Left renal cortex interstitium (tissue), 4 donors: Measurements from ENCODE around the gene TTC23L. TPM values are rescaled to one million over a fixed set of nuclear protein-coding genes. Genes with fewer than 3 reads are reported as not detected.

ENCODE experiments used
- DNase-seq, 4 donors: peaks; one replicate each; pipeline ENCODE4 v3.0.0-alpha.2; 2013; ENCODE audit warnings: low read depth in 4 of 4, low spot score in 2 of 4, missing footprints in 1 of 4
- polyA plus RNA-seq, 4 donors: library from polyadenylated mRNA; unstranded; fragments of 120-200 nt; gene quantifications; one replicate each; pipeline ENCODE4 v1.2.1, GENCODE V29; 2013; ENCODE audit not compliant: insufficient read length in 4 of 4

The TTC23L gene
- polyA plus RNA-seq, 4 donors, result 3.2 to 4.5 (median 3.8) TPM

DNA sequence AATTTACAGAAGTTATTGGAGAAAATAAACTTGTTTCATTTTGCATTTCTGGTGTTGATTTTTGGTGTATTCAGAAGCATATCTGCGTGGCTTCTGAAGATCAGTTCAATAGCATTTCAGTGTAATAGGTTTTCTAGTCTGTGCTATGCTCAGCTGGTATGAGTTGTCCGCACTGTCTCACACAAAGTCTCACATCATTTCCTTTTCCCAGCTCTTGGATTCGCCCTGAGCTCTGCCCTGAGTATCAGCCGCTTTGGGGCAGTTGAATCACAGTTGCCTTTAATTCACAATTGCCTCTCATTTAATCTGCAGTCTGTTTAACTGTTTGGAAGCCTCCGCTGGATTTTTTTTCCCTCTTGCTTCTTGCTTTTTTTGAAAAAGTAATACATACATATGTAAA is 6.4 kb upstream of the TTC23L start:
- DNase-seq, result no peak

DNA sequence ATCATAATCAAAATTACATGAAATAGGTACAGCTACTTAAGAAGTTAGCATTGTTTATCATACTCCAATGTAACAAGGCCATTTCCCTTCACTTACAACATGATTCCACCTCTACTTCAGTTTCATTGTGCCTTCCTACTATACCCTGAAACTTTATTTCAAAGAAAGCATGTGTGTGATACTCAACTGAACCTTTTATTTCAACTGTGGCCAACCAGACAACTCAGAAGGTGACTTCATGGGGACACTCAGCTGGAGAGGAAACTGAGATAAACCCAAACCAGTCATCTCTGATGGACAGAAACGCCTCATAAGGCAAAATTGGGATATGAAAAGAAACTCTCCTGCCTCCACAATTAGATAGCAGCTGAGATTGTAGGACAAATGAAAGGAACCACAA is 5.9 kb upstream of the TTC23L start:
- DNase-seq, result no peak

DNA sequence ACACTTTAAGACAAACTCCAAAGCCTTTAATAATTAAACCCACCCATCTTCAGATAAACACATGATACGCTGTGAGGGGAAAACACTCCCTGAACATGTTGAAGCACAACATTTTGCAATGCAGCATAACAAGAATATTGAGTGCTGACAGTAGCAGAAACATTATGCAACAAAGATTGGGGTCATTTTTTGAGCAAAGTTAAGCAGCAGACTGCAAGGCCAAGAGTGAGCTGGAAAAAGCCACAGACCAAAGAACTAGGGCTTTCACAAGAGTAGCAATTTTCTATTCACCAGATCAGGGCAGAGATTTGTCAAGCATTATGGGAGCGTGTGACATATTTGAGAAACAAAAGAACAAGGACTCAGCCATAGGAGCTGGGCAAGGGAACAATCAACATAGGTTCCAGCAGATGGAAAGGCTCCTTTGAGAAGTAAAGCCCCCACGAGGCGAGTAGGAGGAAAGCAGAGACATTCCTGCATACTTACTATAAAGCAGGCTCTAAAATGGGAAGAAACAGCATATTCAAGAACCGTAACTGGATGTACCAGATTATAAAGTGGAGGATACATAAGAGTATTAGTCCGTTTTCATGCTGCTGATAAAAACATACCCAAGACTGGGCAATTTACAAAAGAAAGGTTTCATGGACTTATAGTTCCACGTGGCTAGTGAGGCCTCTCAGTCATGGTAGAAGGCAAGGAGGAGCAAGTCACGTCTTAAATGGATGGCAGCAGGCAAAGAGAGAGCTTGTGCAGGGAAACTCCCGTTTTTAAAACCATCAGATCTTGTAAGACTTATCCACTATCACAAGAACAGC is 4.8 kb upstream of the TTC23L start:
- no peak for DNase-seq

DNA sequence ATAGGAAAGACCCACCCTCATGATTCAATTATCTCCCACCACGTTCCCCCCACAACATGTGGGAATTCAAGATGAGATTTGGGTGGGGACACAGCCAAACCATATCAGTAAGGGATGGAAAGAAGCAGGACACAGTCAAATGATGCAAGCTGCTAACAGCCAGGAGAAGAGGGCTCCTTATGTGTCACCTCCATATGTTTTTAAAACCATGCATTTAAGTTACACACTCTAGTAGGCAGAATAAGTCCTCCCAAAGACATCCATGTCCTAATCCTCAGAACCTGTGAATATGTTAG is 4.2 kb upstream of the TTC23L start:
- DNase-seq, result no peak

DNA sequence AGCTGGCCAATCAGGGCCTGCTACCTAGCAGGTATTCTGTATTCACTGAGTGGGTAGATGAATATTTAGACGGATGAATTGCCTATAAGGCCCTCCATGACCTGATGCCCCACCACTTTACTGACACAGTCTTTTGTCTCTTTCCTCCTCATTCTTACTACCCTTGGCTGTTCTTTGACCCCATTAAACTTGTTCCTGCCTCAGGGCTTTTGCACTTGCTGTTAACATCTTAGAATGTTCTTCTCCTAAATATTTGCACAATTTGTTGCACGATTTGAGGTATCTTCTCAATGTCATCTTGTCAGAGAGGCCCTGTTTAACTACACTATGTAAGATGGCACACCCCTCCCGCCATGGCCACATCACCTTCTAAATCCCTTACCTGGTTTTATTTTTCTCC is 3.3 kb upstream of the TTC23L start:
- no peak for DNase-seq

DNA sequence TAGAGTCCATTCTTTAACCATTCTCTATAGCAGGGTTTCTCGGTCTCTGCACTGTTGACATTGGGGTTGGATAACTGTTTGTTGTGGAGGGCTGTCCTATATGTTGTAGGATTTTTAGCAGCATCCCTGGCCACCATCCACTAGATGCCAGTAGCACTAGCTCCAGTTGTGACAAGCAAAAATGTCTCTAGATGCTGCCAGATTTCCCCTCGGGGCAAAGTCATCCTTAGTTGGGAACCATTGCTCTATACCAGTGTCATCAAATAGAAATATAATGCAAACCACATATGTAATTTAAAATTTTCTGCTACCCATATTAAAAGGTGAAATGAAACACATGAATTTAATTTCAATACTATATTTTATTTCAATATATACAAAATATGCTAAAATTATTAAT is 2.9 kb downstream of the TTC23L start:
- no peak for DNase-seq

DNA sequence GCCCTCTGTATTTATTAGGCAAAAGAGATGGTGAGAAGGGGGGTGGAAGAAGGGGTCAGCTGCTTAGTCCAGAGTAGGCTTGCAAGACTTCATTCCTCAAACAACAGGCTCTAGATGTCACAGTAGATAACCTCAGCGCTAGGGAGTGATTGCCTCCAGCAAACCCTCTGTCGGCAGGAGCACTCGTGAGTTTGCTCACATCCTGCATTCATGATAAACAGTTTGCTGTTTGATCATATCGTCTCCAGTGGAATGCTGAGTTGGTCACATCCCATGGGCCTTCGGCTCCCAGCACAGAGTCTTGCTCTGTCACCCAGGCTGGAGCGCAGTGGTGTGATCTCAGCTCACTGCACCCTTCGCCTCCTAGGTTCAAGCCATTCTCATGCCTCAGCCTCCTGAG is 3.6 kb downstream of the TTC23L start:
- no peak for DNase-seq

DNA sequence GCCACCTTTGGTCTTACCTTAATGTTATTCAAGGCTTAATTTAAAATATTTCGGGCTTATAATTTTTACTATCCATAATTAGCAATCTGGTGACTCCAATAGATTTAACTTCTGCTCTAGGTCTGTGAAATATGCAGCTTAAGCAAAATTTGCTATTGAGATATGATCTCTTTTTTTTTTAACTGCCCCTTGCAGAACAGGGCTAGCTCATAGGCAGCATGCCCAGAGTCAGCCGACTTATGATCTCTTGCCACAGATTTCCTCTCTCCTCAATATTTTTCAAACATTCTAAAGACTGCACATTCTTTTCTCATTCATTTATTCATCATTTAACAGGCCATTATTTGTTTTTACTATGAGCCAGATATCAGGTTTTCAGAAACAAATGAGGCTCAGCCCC is 4.5 kb downstream of the TTC23L start:
- no peak for DNase-seq

DNA sequence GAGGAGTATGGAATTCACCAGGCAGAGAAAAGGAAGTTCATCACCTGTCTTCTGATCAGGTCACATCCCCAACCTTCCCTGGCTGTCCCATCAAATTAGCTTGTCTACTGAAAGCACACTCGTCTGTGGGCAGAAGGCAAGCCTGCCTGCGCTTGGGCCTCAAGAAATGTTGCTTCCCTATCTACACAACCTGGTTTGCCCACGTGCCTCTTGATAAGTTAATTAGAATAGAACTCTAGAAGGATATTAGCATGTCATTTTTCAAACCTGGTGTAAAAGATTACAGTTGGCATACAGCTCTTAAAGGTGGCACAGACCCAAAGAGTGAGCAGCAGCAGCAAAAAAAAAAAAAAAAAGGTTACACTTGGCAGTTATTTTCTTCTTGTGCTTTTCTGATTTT is 5.1 kb downstream of the TTC23L start:
- DNase-seq, result no peak

DNA sequence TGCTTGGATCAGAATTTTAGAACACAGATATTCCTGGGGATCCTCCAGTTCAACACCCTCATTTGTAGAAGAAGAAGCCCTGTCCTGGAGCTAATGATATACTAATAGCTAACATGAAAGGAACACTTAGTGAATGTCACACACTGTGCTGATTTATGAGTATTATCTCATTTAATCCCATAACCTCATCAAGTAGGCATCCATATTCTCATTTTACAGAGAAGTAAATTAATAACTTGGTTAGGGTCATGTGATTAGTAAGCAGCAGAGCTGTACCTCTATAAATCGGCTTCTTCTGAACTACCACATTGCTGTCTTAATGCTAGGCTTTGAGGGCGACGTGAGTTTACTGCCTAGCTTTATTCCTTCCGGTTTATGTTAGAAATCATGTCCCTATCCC is 6.0 kb downstream of the TTC23L start:
- DNase-seq, result no peak

DNA sequence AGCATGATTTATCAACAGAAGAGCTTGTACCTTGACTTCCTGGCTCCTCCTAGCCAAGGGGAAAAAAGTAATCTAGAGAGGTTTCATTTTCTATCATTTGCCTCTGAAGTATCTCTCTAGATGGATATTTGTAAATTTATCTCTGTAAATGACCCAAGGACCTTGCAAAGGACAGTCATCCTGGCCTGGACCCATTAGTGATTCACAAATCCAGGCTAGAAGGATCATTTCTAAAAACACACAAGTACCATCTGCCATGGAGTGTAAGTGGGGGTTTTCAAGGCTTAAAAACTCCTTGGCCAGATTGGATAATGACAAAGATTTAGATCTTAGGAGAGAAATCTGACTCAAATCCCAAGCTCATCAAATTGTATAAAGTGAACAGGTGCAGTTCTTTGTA is 8.1 kb downstream of the TTC23L start:
- no peak for DNase-seq

DNA sequence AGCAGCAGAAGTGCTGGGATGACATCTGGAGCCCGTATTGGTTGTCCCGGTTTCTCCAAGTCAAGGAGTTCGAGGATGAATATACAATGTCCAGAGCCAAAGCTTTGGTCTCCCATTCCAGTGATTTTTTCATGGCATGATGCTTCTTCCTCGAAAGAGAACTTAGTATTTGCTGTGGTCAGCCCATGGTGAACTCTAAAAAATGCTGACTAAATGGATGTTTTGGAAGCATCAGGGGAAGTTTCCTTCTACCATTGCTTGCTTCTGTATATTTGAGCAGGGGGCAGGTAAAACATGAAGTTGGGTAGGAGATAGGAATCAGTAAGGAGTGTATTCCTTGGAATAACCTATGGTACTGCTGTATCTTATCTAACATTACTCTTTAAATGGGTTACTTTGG is 8.6 kb downstream of the TTC23L start:
- DNase-seq, result no peak

DNA sequence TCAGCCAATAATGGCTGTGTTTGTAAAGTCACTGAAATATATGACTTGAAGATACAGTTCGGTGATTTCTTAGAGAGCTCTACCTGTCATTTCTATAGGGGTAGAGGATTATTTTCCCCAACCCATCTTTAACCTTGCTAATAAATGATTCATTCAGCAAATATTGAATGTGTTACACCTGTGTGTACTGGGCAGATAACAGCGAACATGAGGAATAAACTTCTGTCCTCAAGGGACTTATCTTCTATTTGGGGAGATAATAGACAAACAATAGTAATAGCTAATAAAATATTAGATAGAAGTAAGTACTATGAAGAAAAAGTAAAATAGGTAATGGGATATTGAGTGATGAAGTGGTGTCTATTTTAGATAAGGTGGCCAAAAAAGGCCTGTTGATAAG is 9.3 kb downstream of the TTC23L start:
- no peak for DNase-seq

DNA sequence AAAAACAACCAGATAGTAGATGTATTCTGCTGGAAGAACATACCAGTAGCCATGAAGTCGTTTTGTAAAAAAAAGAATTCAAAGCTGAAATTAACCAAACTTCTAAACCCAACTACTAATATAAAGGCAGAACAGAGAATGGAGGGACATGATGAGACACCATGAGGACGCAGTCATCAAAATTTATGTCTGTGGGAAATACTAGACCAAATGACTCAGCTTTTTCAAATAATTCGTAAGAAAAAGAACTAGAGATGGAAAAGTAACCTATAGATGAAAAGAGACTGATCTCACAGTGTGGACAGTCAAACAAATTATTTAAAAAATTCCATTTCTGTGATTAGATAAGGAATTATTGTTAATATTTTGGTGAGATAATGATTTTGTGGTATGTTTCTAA is 10.3 kb downstream of the TTC23L start:
- DNase-seq, result no peak

DNA sequence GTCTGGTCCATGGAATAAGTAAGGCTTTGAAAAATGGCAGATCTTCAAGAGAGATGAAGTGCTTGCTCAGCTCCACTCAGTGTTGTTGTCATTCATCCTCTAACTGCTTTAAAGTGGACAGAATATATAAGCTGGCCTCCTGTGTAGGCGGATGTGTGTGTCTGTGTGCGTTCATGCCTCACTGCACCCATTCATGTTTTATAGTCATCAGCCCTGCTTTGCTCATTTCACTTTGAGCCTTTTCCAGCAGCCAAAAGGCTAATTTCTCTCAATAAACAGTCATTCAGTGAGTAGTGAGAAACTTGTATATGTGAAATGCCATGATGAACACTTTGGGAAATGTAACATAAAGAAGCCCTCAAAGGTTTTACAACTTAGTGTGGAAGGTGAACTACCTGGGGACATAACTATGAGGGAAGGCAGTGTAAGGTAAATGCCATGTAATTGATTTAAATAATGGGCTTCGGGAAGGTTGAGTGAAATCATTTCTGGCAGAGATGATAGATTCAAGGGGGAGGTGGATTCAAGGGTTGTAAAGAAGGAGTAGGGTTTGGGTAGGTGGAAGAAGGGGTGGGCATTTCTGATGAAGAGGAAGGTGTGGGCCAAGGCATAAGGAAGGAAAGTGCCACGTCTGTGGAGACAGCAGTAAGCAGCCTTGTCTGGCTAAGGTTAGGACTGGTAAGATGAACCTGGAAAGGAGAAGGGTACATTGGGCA is 15.7 kb downstream of the TTC23L start:
- no peak for DNase-seq

DNA sequence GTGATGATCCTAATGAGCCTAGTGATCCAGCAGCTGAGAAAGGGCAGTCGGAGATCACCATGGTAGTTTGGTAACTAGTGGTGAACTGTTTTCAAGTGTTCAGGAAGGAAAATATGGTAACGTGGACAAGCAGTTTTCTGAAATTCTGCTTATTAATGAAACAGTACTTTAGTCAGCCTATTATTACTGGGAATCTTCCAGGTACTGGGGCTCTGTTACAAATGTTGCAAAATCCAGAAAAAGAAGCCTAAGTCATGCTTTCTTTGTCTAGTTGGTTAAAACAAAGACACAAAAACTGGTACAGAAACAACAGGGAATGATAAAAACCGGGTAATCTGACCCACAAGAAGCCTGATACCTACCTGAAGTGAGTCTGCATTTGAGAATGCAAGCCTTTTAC is 18.2 kb downstream of the TTC23L start:
- no peak for DNase-seq

DNA sequence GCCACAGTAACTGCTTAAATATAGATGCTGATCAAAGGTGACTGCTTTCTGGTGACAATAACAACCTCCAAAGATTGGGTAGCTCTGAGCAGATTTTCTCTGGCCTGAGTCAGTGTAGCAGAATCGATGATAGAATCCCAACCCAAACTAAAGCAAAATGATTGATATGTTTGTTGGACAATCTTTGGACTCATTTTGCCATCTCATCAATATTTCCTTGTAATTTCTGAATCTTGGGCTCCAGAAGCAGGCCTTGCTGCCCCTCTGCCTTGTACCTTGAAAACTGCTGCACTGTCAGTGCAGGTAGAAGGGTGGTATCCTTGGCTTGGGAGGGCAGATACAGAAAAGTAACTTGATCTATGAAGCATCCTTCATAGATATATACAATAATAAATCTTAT is 18.9 kb downstream of the TTC23L start:
- DNase-seq, result no peak

DNA sequence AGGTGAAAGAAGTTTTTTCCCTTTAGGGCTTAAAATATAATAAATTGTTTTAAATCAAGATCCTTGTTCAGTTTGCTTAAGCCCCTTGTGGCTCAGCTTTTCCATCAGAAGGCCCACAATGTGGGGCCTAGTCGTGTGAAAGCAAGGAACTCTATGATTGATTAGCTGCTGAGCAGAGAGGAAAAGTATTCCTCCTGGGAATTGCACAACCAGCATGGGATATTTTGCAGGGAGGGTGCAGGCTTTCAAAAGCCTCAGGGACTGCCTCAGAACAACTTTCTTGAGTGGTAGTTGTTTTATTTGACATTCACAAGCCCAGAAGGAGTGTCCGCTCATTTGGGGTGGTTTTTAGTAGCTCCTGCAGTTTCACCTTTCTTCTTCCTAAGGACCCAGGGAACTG is 19.8 kb downstream of the TTC23L start:
- DNase-seq, result no peak

DNA sequence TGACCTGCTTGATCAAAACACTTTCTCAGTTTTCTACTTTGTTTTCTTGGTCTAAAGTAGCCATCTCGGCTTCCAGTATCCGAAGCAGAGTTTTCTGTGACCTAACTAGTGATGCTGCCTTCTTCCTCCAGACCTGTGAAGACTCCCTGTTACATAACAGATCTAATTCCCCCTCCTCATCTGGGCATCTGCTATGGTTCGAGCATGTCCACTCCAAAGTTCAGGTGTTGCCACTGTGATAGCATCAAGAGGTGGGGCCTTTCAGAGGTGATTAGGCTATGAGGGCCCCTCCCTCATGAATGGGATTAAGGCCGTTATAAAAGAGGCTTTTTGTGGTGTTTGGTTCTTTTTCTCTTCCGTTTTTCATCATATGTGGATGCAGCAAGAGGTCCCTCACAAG is 20.3 kb downstream of the TTC23L start:
- no peak for DNase-seq

DNA sequence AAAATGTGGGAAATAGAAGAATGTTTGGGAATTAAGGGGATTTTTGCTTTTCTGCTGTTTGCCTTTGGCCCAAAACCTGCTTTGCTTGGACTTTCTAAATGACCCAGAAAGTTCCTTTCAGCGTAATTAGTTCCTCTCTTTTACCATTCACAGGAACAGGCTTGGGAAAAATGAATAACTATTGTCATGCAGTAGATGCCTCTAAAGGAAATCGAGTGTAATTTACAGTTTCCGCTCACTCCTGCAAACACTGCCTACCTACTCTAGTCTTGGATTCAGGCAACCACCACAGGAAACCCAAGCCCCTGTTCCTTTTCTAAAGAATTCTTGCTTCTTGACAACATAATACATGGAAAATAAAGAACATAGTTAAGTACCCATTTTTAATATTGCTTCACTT is 25.0 kb downstream of the TTC23L start:
- DNase-seq, result no peak

DNA sequence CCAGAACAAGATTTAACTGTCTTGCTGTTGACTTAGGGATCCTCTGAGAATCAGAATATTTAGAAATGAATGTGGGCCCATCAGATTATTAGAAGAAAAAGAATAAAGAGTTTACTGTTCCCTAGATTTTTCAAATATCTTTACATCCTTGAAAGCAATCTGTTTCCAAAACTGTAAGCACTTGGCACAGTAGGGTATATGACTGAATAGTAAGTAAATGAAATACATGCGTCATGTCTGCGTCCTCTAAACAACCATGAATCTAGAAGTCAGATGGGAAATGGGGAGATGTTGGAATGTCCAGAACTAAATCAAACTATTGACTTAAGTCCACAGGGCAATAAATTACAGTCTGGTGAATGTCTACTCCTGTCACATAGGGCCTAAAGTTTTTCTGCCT is 26.1 kb downstream of the TTC23L start:
- DNase-seq, result no peak

DNA sequence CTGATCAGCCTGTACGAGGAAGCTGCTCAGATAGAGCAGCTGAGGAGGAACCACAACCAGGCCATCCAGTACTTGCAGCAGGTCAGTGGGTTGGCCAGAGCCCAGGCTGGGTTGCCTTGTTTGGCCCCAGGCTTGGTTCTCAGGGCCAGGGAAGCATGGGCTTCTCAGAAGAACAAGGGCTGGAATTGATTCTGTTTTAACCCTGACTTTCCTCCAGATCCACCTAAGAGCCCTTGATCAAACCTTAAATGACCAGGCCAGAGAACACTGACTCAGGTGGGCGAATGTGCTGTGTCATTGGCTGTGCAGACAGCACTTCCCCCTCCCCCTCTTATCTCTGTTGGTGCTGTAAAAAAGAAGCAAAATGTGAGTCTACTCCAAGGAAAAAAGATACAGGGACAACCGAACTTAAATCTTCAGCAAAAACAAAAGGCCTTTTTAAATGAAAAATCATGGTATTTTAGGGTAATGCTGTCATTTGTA is 28.1 kb downstream of the TTC23L start:
- DNase-seq, result no peak
